Measurements from ENCODE around the gene RIMS4.

DNA sequence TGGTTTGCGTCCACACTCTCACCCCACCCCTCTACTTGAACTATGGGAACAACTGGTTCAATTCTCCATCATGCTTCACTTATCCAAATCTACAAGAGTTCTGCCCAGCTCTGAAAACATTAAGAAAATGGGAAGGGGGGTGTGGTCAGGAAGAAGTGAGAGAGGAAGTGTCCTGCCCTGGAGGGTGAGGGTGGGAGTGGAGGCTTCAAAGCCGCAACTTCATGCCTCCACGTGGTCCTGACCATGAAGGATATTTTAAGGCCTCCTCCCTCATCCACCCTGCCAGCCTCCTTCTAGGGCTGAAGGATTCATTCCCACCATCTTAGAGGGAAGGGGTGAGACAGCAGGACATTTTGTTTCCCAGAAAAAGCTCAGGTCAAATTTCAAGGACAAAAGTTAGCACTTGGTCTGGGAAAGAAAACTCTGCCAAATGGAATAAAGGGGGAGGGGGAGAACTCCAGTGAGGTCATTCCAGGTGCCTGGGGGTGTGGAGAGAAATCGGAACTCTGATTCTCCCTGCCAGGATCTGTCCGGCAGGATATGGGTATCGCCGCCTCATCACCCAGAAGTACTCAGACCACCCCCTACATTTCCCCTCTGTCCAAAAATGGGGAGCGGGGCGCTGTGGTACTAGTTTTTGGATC lies 4.9 kb downstream of the RIMS4 start:
- TF ChIP-seq, protein P1, sequence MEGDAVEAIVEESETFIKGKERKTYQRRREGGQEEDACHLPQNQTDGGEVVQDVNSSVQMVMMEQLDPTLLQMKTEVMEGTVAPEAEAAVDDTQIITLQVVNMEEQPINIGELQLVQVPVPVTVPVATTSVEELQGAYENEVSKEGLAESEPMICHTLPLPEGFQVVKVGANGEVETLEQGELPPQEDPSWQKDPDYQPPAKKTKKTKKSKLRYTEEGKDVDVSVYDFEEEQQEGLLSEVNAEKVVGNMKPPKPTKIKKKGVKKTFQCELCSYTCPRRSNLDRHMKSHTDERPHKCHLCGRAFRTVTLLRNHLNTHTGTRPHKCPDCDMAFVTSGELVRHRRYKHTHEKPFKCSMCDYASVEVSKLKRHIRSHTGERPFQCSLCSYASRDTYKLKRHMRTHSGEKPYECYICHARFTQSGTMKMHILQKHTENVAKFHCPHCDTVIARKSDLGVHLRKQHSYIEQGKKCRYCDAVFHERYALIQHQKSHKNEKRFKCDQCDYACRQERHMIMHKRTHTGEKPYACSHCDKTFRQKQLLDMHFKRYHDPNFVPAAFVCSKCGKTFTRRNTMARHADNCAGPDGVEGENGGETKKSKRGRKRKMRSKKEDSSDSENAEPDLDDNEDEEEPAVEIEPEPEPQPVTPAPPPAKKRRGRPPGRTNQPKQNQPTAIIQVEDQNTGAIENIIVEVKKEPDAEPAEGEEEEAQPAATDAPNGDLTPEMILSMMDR (IDR thresholded peaks at IDR 0.05): no peak
- TF ChIP-seq POLR2A (IDR thresholded peaks at IDR 0.05): no peak

Measured in thyroid gland (tissue), 4 donors.